GM19397 (cell line): ENCODE measurements around the gene PRKG1.
"Not testable (repeated sequence)": the region's sequence is repeated elsewhere in the genome, so short reads cannot be mapped to it uniquely, and the experiment has no call there.

Source experiments
- ATAC-seq: cut with Tn5 transposase; IDR thresholded peaks from one replicate; pipeline ENCODE4 v1.9.1; 2021; ENCODE audit warnings: mild to moderate bottlenecking, moderate library complexity; ENCODE audit not compliant: unreplicated experiment

The PRKG1 gene

GRCh38 chr10:51367694-51368093 lies 293.4 kb downstream of the PRKG1 start:
- ATAC-seq: no peak

GRCh38 chr10:51368943-51369342 lies 294.7 kb downstream of the PRKG1 start:
- ATAC-seq: no peak

GRCh38 chr10:51369903-51370302 lies 295.6 kb downstream of the PRKG1 start:
- no peak for ATAC-seq

GRCh38 chr10:51371743-51372142 lies 297.5 kb downstream of the PRKG1 start:
- no peak for ATAC-seq

- no peak for ATAC-seq
These were observed 301.5 kb downstream of the PRKG1 start for GRCh38 chr10:51375790-51376189.

- ATAC-seq: no peak
These were observed 303.0 kb downstream of the PRKG1 start for GRCh38 chr10:51377070-51377931.

- no peak for ATAC-seq
These were observed 303.8 kb downstream of the PRKG1 start for GRCh38 chr10:51377932-51378599.

GRCh38 chr10:51382181-51382580 lies 307.9 kb downstream of the PRKG1 start:
- ATAC-seq: no peak

GRCh38 chr10:51384971-51385370 lies 310.7 kb downstream of the PRKG1 start:
- ATAC-seq: no peak

- no peak for ATAC-seq
These were observed 312.1 kb downstream of the PRKG1 start for GRCh38 chr10:51386248-51386885.

- peak; percentile 94 for ATAC-seq
These were observed 315.4 kb downstream of the PRKG1 start for GRCh38 chr10:51389415-51390321.

GRCh38 chr10:51393006-51393405 lies 318.7 kb downstream of the PRKG1 start:
- not testable (repeated sequence) for ATAC-seq

GRCh38 chr10:51394039-51394438 lies 319.8 kb downstream of the PRKG1 start:
- ATAC-seq: no peak

- no peak for ATAC-seq
These were observed 323.0 kb downstream of the PRKG1 start for GRCh38 chr10:51397244-51397643.

GRCh38 chr10:51397695-51398094 lies 323.4 kb downstream of the PRKG1 start:
- no peak for ATAC-seq

GRCh38 chr10:51399840-51400239 lies 325.6 kb downstream of the PRKG1 start:
- ATAC-seq: no peak

- ATAC-seq: no peak
These were observed 326.3 kb downstream of the PRKG1 start for GRCh38 chr10:51400392-51401096.

GRCh38 chr10:51403521-51403920 lies 329.2 kb downstream of the PRKG1 start:
- no peak for ATAC-seq

GRCh38 chr10:51405580-51406351 lies 331.5 kb downstream of the PRKG1 start:
- no peak for ATAC-seq
